NCI-H524 (cell line): ENCODE data around the gene TIMM21.
A peak's percentile ranks its signal among the peaks of the same experiment; 100 is the strongest.

ENCODE experiments used
- DNase-seq, 2 experiments: peaks; one replicate each; lab custom pipeline; 2025; lab: John Stamatoyannopoulos, UW

Gene TIMM21

GRCh38 chr18:74194691-74195090, 46.4 kb downstream of the TIMM21 start:
- no peak for DNase-seq

- DNase-seq: peak; percentile 21 to 65
These were observed 48.1 kb downstream of the TIMM21 start for GRCh38 chr18:74196220-74197119.

GRCh38 chr18:74197705-74198341, 49.5 kb downstream of the TIMM21 start:
- DNase-seq: no peak

GRCh38 chr18:74198453-74198852, 50.1 kb downstream of the TIMM21 start:
- DNase-seq: no peak

GRCh38 chr18:74200780-74201179, 52.5 kb downstream of the TIMM21 start:
- no peak for DNase-seq

- no peak for DNase-seq
These were observed 55.5 kb downstream of the TIMM21 start for GRCh38 chr18:74203811-74204210.

- no peak for DNase-seq
These were observed 56.3 kb downstream of the TIMM21 start for GRCh38 chr18:74204526-74205152.
